Left forelimb (tissue), 1 donor: Measurements from ENCODE around the gene ASIC1.
A peak's percentile ranks its signal among the peaks of the same experiment; 100 is the strongest.
"Not testable (repeated sequence)": the region's sequence is repeated elsewhere in the genome, so short reads cannot be mapped to it uniquely, and the experiment has no call there.

Experiments
- DNase-seq: peaks from one replicate; pipeline ENCODE4 v3.0.0-alpha.2; 2018; ENCODE audit warnings: low spot score

ASIC1 gene

GRCh38 chr12:50057000-50057841, at the start of gene ASIC1:
ASIC1 (plus strand) TSS chr12:50057596; CDS start chr12:50058767, 1,171 bp downstream.
- DNase-seq = peak; percentile 87

GRCh38 chr12:50013361-50014147, 43.8 kb upstream of the ASIC1 start:
- no peak for DNase-seq

- DNase-seq = no peak
These were observed 43.1 kb upstream of the ASIC1 start for GRCh38 chr12:50014342-50014741.

GRCh38 chr12:50016501-50017475, 40.6 kb upstream of the ASIC1 start:
- no peak for DNase-seq

GRCh38 chr12:50017641-50018040, 39.8 kb upstream of the ASIC1 start:
- no peak for DNase-seq

GRCh38 chr12:50018154-50018553, 39.2 kb upstream of the ASIC1 start:
- no peak for DNase-seq

GRCh38 chr12:50018968-50019367, 38.4 kb upstream of the ASIC1 start:
- DNase-seq = no peak

GRCh38 chr12:50019524-50019923, 37.9 kb upstream of the ASIC1 start:
- no peak for DNase-seq

GRCh38 chr12:50021031-50021430, 36.4 kb upstream of the ASIC1 start:
- no peak for DNase-seq

GRCh38 chr12:50022903-50023302, 34.5 kb upstream of the ASIC1 start:
- no peak for DNase-seq

GRCh38 chr12:50024227-50024626, 33.2 kb upstream of the ASIC1 start:
- no peak for DNase-seq

- DNase-seq = no peak
These were observed 32.6 kb upstream of the ASIC1 start for GRCh38 chr12:50024805-50025186.

GRCh38 chr12:50025187-50026059, 32.0 kb upstream of the ASIC1 start, which contains the start of gene RACGAP1:
RACGAP1 (minus strand) TSS chr12:50025494; CDS start chr12:50016715, 8,779 bp downstream.
- peak; percentile 94 for DNase-seq

- DNase-seq = no peak
These were observed 30.7 kb upstream of the ASIC1 start for GRCh38 chr12:50026691-50027090.

- not testable (repeated sequence) for DNase-seq
These were observed 26.9 kb upstream of the ASIC1 start for GRCh38 chr12:50030449-50030848.

GRCh38 chr12:50032515-50032853, 24.9 kb upstream of the ASIC1 start:
- DNase-seq = no peak

GRCh38 chr12:50032854-50033581, 24.4 kb upstream of the ASIC1 start:
- DNase-seq = no peak

GRCh38 chr12:50038336-50038735, 19.1 kb upstream of the ASIC1 start:
- DNase-seq = no peak

GRCh38 chr12:50039151-50039835, 18.1 kb upstream of the ASIC1 start:
- no peak for DNase-seq

- no peak for DNase-seq
These were observed 16.7 kb upstream of the ASIC1 start for GRCh38 chr12:50040657-50041056.
